Mesenchymal stem cell (in vitro differentiated cells and primary cell): Measurements from ENCODE around the gene STAC.

ENCODE experiments used
- DNase-seq: peaks from one replicate; pipeline ENCODE4 v3.0.0-alpha.2; 2013
- H2AFZ ChIP-seq: one replicate; pipeline ENCODE4 v1.6.1; 2013; ENCODE audit warnings: low read depth, mild to moderate bottlenecking, control low read depth, inconsistent platforms, low read length, moderate library complexity
- H2AK5ac ChIP-seq: 2 replicates; pipeline ENCODE4 v1.6.1; 2013; ENCODE audit warnings: low read length, moderate library complexity, mild to moderate bottlenecking, inconsistent platforms; ENCODE audit not compliant: severe bottlenecking
- H2BK120ac ChIP-seq: one replicate; pipeline ENCODE4 v1.6.1; 2013; ENCODE audit warnings: low read depth, mild to moderate bottlenecking, inconsistent platforms, low read length, moderate library complexity
- H2BK12ac ChIP-seq, 2 experiments: one replicate each; pipeline ENCODE4 v1.6.1; 2013; ENCODE audit warnings: inconsistent platforms in 2 of 2, low read length in 2 of 2, mild to moderate bottlenecking in 2 of 2, moderate library complexity in 2 of 2, control low read depth in 1 of 2
- H2BK15ac ChIP-seq: one replicate; pipeline ENCODE4 v1.6.1; 2013; ENCODE audit warnings: mild to moderate bottlenecking, low read depth, inconsistent platforms; ENCODE audit not compliant: poor library complexity, severe bottlenecking
- H2BK5ac ChIP-seq: 2 replicates; pipeline ENCODE4 v1.6.1; 2013; ENCODE audit warnings: low read depth, mild to moderate bottlenecking, low read length, control low read depth, inconsistent platforms; ENCODE audit not compliant: poor library complexity, severe bottlenecking
- H3K14ac ChIP-seq, 2 experiments: one replicate each; pipeline ENCODE4 v1.6.1; 2013; ENCODE audit warnings: inconsistent platforms in 2 of 2, low read length in 2 of 2, control low read depth in 1 of 2, mild to moderate bottlenecking in 1 of 2, moderate library complexity in 1 of 2
- H3K18ac ChIP-seq, 2 experiments: one replicate each; pipeline ENCODE4 v1.6.1; 2013; ENCODE audit warnings: inconsistent platforms in 2 of 2, low read length in 2 of 2, control low read depth in 1 of 2, low read depth in 1 of 2, mild to moderate bottlenecking in 1 of 2
- H3K23ac ChIP-seq, 2 experiments: one replicate each; pipeline ENCODE4 v1.6.1; 2013; ENCODE audit warnings: inconsistent platforms in 2 of 2, low read length in 2 of 2, mild to moderate bottlenecking in 2 of 2, moderate library complexity in 2 of 2, control low read depth in 1 of 2
- H3K27ac ChIP-seq: 2 replicates; pipeline ENCODE4 v1.5.1; 2013; ENCODE audit warnings: mild to moderate bottlenecking, moderate library complexity, low read length, control low read depth, inconsistent platforms; ENCODE audit not compliant: poor library complexity, severe bottlenecking
- H3K27me3 ChIP-seq, 2 experiments: 2 replicates each; pipeline versions ENCODE4 v1.6.1 to v1.7.0; 2013; ENCODE audit warnings: low read length in 2 of 2, mild to moderate bottlenecking in 2 of 2, moderate library complexity in 2 of 2, control low read depth in 1 of 2, inconsistent platforms in 1 of 2; ENCODE audit not compliant: control insufficient read depth in 1 of 2, insufficient read depth in 1 of 2
- H3K36me3 ChIP-seq, 2 experiments: 2 replicates each; pipeline versions ENCODE4 v1.6.1 to v1.7.0; 2013; ENCODE audit warnings: low read length in 2 of 2, control low read depth in 1 of 2, inconsistent platforms in 1 of 2, low read depth in 1 of 2, mild to moderate bottlenecking in 1 of 2; ENCODE audit not compliant: insufficient read depth in 2 of 2, control insufficient read depth in 1 of 2
- H3K4ac ChIP-seq, 2 experiments: one replicate each; pipeline ENCODE4 v1.6.1; 2013; ENCODE audit warnings: inconsistent platforms in 2 of 2, low read length in 2 of 2, mild to moderate bottlenecking in 2 of 2, moderate library complexity in 2 of 2, control low read depth in 1 of 2, low read depth in 1 of 2
- H3K4me1 ChIP-seq: 2 replicates; pipeline ENCODE4 v1.6.1; 2013; ENCODE audit warnings: low read depth, low read length, control low read depth; ENCODE audit not compliant: control insufficient read depth, insufficient read depth
- H3K4me2 ChIP-seq: 2 replicates; pipeline ENCODE4 v1.6.1; 2013; ENCODE audit warnings: low read length, mild to moderate bottlenecking, inconsistent platforms; ENCODE audit not compliant: poor library complexity, severe bottlenecking
- H3K4me3 ChIP-seq, 2 experiments: 2 replicates each; pipeline versions ENCODE4 v1.5.1 to v1.7.0; 2013; ENCODE audit warnings: low read length in 2 of 2, mild to moderate bottlenecking in 2 of 2, control low read depth in 1 of 2, low read depth in 1 of 2; ENCODE audit not compliant: insufficient read depth in 1 of 2
- H3K79me1 ChIP-seq: replicated peaks from 2 replicates; pipeline ENCODE4 v1.6.1; 2013; ENCODE audit warnings: mild to moderate bottlenecking, control low read depth, low read length, inconsistent platforms; ENCODE audit not compliant: poor library complexity, severe bottlenecking
- H3K9ac ChIP-seq: 2 replicates; pipeline ENCODE4 v1.7.0; 2013; ENCODE audit warnings: mild to moderate bottlenecking, low read length, moderate library complexity
- H3K9me3 ChIP-seq: 2 replicates; pipeline ENCODE4 v1.7.0; 2013; ENCODE audit warnings: mild to moderate bottlenecking, low read length; ENCODE audit not compliant: control insufficient read depth
- H4K8ac ChIP-seq: one replicate; pipeline ENCODE4 v1.6.1; 2013; ENCODE audit warnings: inconsistent platforms, mild to moderate bottlenecking, low read length, moderate library complexity
- H4K91ac ChIP-seq: one replicate; pipeline ENCODE4 v1.6.1; 2013; ENCODE audit warnings: mild to moderate bottlenecking, low read length, inconsistent platforms
- WGBS: methylation state at CpG from one replicate; pipeline ENCODE4 v1.1.7; 2013; ENCODE audit warnings: mixed read lengths; 5-methylcytosine and 5-hydroxymethylcytosine counted together

STAC gene

GRCh38 chr3:36372534-36372935, 7.8 kb upstream of the STAC start:
- Histone ChIP-seq H3K36me3 (no peaks in the 10 kb centered on the region), H3K4me1 (peaks cover 4% of the 10 kb centered on the region), H3K23ac (no peak overlapping the region), H2AK5ac (no peak overlapping the region), H3K27me3 (no peaks in the 10 kb centered on the region), H3K9me3 (no peaks in the 10 kb centered on the region), H4K8ac (no peak overlapping the region), H3K79me1 (no peaks in the 10 kb centered on the region), H2AFZ (no peak overlapping the region), H3K14ac (no peak overlapping the region), H2BK120ac (no peak overlapping the region), H2BK5ac (no peak overlapping the region), H3K18ac (no peak overlapping the region), H3K4ac (no peak overlapping the region), H3K9ac (no peak overlapping the region), H3K27ac (peak overlapping the region; percentile 93), H2BK12ac (no peak overlapping the region), H2BK15ac (no peak overlapping the region), H3K4me2 (no peak overlapping the region), H3K4me3 (no peak overlapping the region), H4K91ac (no peak overlapping the region)
- no peak for DNase-seq

GRCh38 chr3:36373084-36373483, 7.2 kb upstream of the STAC start:
- no peak overlapping the region for H4K8ac ChIP-seq
- no peaks in the 10 kb centered on the region for H3K36me3 ChIP-seq
- no peak overlapping the region for H3K23ac ChIP-seq
- no peak overlapping the region for H3K18ac ChIP-seq
- H3K27me3 ChIP-seq = no peaks in the 10 kb centered on the region
- H3K27ac ChIP-seq = peak overlapping the region; percentile 93
- H3K9me3 ChIP-seq = no peaks in the 10 kb centered on the region
- H3K4me3 ChIP-seq = no peak overlapping the region
- no peaks in the 10 kb centered on the region for H3K79me1 ChIP-seq
- no peak overlapping the region for H4K91ac ChIP-seq
- no peak overlapping the region for H2AK5ac ChIP-seq
- H2BK12ac ChIP-seq = no peak overlapping the region
- H2BK5ac ChIP-seq = no peak overlapping the region
- no peak overlapping the region for H2AFZ ChIP-seq
- no peak overlapping the region for H3K14ac ChIP-seq
- H3K4me1 ChIP-seq = peaks cover 4% of the 10 kb centered on the region
- no peak overlapping the region for H2BK120ac ChIP-seq
- H3K4ac ChIP-seq = no peak overlapping the region
- H3K4me2 ChIP-seq = no peak overlapping the region
- H2BK15ac ChIP-seq = no peak overlapping the region
- no peak overlapping the region for H3K9ac ChIP-seq
- DNase-seq = peak; percentile 58

- no peak overlapping the region for H3K4ac ChIP-seq
- no peak for DNase-seq
- no peak overlapping the region for H2BK120ac ChIP-seq
- no peak overlapping the region for H2BK15ac ChIP-seq
- H2BK5ac ChIP-seq = no peak overlapping the region
- H3K79me1 ChIP-seq = no peaks in the 10 kb centered on the region
- H3K4me2 ChIP-seq = no peak overlapping the region
- H3K23ac ChIP-seq = no peak overlapping the region
- no peak overlapping the region for H2AK5ac ChIP-seq
- no peak overlapping the region for H3K9ac ChIP-seq
- no peak overlapping the region for H2BK12ac ChIP-seq
- peaks cover 4% of the 10 kb centered on the region for H3K4me1 ChIP-seq
- no peaks in the 10 kb centered on the region for H3K9me3 ChIP-seq
- H3K18ac ChIP-seq = no peak overlapping the region
- H2AFZ ChIP-seq = no peak overlapping the region
- H3K14ac ChIP-seq = no peak overlapping the region
- no peak overlapping the region for H4K8ac ChIP-seq
- H3K4me3 ChIP-seq = no peak overlapping the region
- no peaks in the 10 kb centered on the region for H3K27me3 ChIP-seq
- H4K91ac ChIP-seq = no peak overlapping the region
- WGBS = 83% methylated on average over 3 of the region's 3 CpGs
- peak overlapping the region; percentile 38 for H3K27ac ChIP-seq
- no peaks in the 10 kb centered on the region for H3K36me3 ChIP-seq
These were observed 6.6 kb upstream of the STAC start for GRCh38 chr3:36373666-36374065.

GRCh38 chr3:36379872-36380220, 458 bp upstream of the STAC start:
- peak overlapping the region; percentile 93 for H3K4me2 ChIP-seq
- no peak overlapping the region for H3K14ac ChIP-seq
- peaks cover 14% of the 10 kb centered on the region for H3K79me1 ChIP-seq
- peaks cover 9% of the 10 kb centered on the region for H3K4me1 ChIP-seq
- no peak overlapping the region for H4K8ac ChIP-seq
- H3K18ac ChIP-seq = no peak overlapping the region
- H3K27me3 ChIP-seq = no peaks in the 10 kb centered on the region
- H3K4ac ChIP-seq = no peak overlapping the region
- no peak overlapping the region for H2AFZ ChIP-seq
- H2BK5ac ChIP-seq = no peak overlapping the region
- H2BK120ac ChIP-seq = no peak overlapping the region
- WGBS = 21% methylated on average over 7 of the region's 8 CpGs
- H3K23ac ChIP-seq = no peak overlapping the region
- H3K27ac ChIP-seq = no peak overlapping the region
- H3K4me3 ChIP-seq = peak overlapping the region; percentile 95 to 97
- no peaks in the 10 kb centered on the region for H3K36me3 ChIP-seq
- DNase-seq = no peak
- no peak overlapping the region for H2AK5ac ChIP-seq
- H4K91ac ChIP-seq = no peak overlapping the region
- peak overlapping the region; percentile 84 for H3K9ac ChIP-seq
- H2BK12ac ChIP-seq = peak overlapping the region in 1 of 2 experiments; percentile 34
- H2BK15ac ChIP-seq = no peak overlapping the region
- no peaks in the 10 kb centered on the region for H3K9me3 ChIP-seq
